ENCODE data around the gene GALNT7. TPM values are rescaled to one million over a fixed set of nuclear protein-coding genes. Genes with fewer than 3 reads are reported as not detected.

Gene GALNT7
- total and polyA plus RNA-seq, 10 of the 15 experiments (the other 5 are each of a cell fraction or from before 2014, with no cell fraction given) = 14.2 to 33.2 (median 28.9) TPM

DNA sequence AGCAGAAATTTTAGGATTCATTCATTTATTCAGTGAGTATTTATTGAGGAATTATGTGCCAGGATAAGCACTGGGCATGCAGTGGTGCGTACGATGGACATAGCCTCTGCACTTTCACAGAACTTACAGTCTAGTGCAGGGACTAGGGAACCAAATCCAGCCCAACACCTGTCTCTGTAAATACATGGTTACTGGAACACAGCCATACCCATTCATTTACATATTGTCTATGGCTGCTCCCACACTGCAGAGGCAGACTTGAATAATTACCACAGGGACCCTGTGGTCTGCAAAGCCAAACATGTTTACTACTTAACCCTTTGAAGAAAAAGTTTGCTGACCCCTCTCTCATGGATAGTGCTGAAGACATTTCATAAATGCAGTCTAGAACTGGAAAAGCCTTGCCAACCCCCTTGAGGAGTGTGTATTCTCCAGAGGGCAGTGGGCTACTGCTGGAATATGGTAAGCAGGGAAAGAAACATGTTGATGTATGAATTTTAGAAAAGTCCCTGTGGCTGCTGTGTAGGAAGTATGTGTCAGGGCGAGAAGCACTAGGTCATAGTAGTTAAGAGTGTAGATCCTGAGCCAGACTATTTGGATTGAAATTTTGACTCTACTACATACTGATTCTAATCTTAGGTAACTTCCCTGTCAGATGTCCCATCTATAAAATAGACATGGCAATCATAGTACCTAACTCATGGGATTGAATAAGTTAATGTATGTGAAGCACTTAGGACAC is 75.5 kb downstream of the GALNT7 start (continued):
- no peak for TF ChIP-seq TCF3 (IDR thresholded peaks at IDR 0.05; ENCODE audit: borderline replicate concordance, insufficient read depth, low read depth, low read length)
- peak; percentile 86; the same call in 2 of the 3 replicates for TF ChIP-seq POU2F2 (IDR thresholded peaks at IDR 0.05; ENCODE audit: borderline replicate concordance, low read depth, low read length)
- TF ChIP-seq PAX5 (IDR thresholded peaks at IDR 0.05; ENCODE audit: borderline replicate concordance, low read depth, low read length) = no peak
- TF ChIP-seq CHD2 (IDR thresholded peaks at IDR 0.05; ENCODE audit: borderline replicate concordance, low read depth, low read length) = no peak
- TF ChIP-seq, protein P1, sequence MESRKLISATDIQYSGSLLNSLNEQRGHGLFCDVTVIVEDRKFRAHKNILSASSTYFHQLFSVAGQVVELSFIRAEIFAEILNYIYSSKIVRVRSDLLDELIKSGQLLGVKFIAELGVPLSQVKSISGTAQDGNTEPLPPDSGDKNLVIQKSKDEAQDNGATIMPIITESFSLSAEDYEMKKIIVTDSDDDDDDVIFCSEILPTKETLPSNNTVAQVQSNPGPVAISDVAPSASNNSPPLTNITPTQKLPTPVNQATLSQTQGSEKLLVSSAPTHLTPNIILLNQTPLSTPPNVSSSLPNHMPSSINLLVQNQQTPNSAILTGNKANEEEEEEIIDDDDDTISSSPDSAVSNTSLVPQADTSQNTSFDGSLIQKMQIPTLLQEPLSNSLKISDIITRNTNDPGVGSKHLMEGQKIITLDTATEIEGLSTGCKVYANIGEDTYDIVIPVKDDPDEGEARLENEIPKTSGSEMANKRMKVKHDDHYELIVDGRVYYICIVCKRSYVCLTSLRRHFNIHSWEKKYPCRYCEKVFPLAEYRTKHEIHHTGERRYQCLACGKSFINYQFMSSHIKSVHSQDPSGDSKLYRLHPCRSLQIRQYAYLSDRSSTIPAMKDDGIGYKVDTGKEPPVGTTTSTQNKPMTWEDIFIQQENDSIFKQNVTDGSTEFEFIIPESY (IDR thresholded peaks at IDR 0.05) = no peak
- no peak for TF ChIP-seq SREBF1 (IDR thresholded peaks at IDR 0.05; ENCODE audit: low read length)
- no peak for TF ChIP-seq CREB1 (IDR thresholded peaks at IDR 0.05; ENCODE audit: low read depth)
- no peak for TF ChIP-seq BCL3 (IDR thresholded peaks at IDR 0.05; ENCODE audit: borderline replicate concordance, insufficient read depth, low read depth, low read length, poor library complexity, severe bottlenecking)
- no peak for TF ChIP-seq NR2C2 (IDR thresholded peaks at IDR 0.05; ENCODE audit: borderline replicate concordance, control insufficient read depth, insufficient read length, low read depth)
- peak; percentile 70 for TF ChIP-seq RUNX3 (IDR thresholded peaks at IDR 0.05; ENCODE audit: low read length)
- TF ChIP-seq ZZZ3 (IDR thresholded peaks at IDR 0.05; ENCODE audit: control insufficient read depth, insufficient read length, low read depth) = no peak
- no peak for TF ChIP-seq NBN (IDR thresholded peaks at IDR 0.05)
- TF ChIP-seq IKZF2 (IDR thresholded peaks at IDR 0.05) = peak; percentile 18 to 30; a peak in 2 of 4 replicates
- no peak for TF ChIP-seq NFYB (IDR thresholded peaks at IDR 0.05; ENCODE audit: insufficient read depth, low read depth, low read length)
- TF ChIP-seq ASH2L (IDR thresholded peaks at IDR 0.05; ENCODE audit: borderline replicate concordance, low read depth) = no peak
- TF ChIP-seq RB1 (IDR thresholded peaks at IDR 0.05; ENCODE audit: borderline replicate concordance) = no peak
- no peak for TF ChIP-seq NKRF (conservative IDR thresholded peaks at IDR 0.05)
- TF ChIP-seq MYB (IDR thresholded peaks at IDR 0.05; ENCODE audit: borderline replicate concordance, low read depth, low read length) = no peak
- TF ChIP-seq, protein P2, sequence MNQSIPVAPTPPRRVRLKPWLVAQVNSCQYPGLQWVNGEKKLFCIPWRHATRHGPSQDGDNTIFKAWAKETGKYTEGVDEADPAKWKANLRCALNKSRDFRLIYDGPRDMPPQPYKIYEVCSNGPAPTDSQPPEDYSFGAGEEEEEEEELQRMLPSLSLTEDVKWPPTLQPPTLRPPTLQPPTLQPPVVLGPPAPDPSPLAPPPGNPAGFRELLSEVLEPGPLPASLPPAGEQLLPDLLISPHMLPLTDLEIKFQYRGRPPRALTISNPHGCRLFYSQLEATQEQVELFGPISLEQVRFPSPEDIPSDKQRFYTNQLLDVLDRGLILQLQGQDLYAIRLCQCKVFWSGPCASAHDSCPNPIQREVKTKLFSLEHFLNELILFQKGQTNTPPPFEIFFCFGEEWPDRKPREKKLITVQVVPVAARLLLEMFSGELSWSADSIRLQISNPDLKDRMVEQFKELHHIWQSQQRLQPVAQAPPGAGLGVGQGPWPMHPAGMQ (IDR thresholded peaks at IDR 0.05; ENCODE audit: borderline replicate concordance) = no peak
- no peak for TF ChIP-seq JUND (IDR thresholded peaks at IDR 0.05; ENCODE audit: low read depth, low read length)
- TF ChIP-seq MEF2B (IDR thresholded peaks at IDR 0.05; ENCODE audit: partially characterized antibody, poor library complexity, severe bottlenecking) = peak; percentile 76

Data from GM12878 (cell line).